Stomach (tissue), 9 donors: ENCODE results near the gene CEP152. TPM values are rescaled to one million over a fixed set of nuclear protein-coding genes. Genes with fewer than 3 reads are reported as not detected.

ENCODE experiments used
- DNase-seq, 2 donors: peaks; one replicate each; pipeline versions ENCODE4 v3.0.0 to v3.0.0-alpha.2; 2013 to 2019
- H3K27ac ChIP-seq, 5 donors: fragments of 200-600 bp in 4 of 5; sonication (generic) in 4 of 5; one replicate each; pipeline ENCODE4 v1.5.1; 2013 to 2019; ENCODE audit warnings: mild to moderate bottlenecking in 1 of 5, moderate library complexity in 1 of 5
- H3K27me3 ChIP-seq, 3 donors: fragments of 200-600 bp; sonication (generic); one replicate each; pipeline ENCODE4 v1.5.1; 2017 to 2019; ENCODE audit warnings: mixed run types in 1 of 3
- H3K36me3 ChIP-seq, 4 donors: fragments of 200-600 bp; sonication (generic); 1 replicate in 3 of 4; 2 replicates in 1 of 4; pipeline ENCODE4 v1.5.1; 2016 to 2019
- H3K4me1 ChIP-seq, 4 donors: fragments of 200-600 bp; sonication (generic); one replicate each; pipeline ENCODE4 v1.5.1; 2016 to 2019
- H3K4me3 ChIP-seq, 4 donors: fragments of 200-600 bp; sonication (generic) in 3 of 4; one replicate each; pipeline ENCODE4 v1.5.1; 2016 to 2019; ENCODE audit warnings: mild to moderate bottlenecking in 1 of 4
- H3K9me3 ChIP-seq, 4 donors: fragments of 200-600 bp; sonication (generic); one replicate each; pipeline ENCODE4 v1.5.1; 2016 to 2019
- EP300 ChIP-seq: sonication (generic); formaldehyde crosslinking; IDR thresholded peaks from one replicate; pipeline ENCODE4 v1.6.1; 2017; ENCODE audit warnings: antibody characterized with exemption
- POLR2A ChIP-seq, 4 donors: fragments of 450-650 bp; IDR thresholded peaks; one replicate each; pipeline ENCODE4 v1.6.1; 2016; ENCODE audit warnings: antibody characterized with exemption in 4 of 4, control low read depth in 2 of 4, mild to moderate bottlenecking in 1 of 4, moderate library complexity in 1 of 4
- POLR2AphosphoS5 ChIP-seq, 3 donors: sonication (generic); formaldehyde crosslinking; IDR thresholded peaks; one replicate each; pipeline ENCODE4 v1.6.1; 2016; ENCODE audit warnings: antibody characterized with exemption in 3 of 3
- WGBS, 5 donors: extraction: QIAGEN DNeasy Blood & Tissue Kit in 3 of 5; methylation state at CpG; one replicate each; pipeline versions ENCODE4 v1.1.5 to v1.1.7; 2013 to 2018; 5-methylcytosine and 5-hydroxymethylcytosine counted together
- intact Hi-C: fragments of 100-400 bp; cut with DNase I; formaldehyde crosslinking; loops from one replicate; pipeline ENCODE4 v1.15.1; 2023; ENCODE audit warnings: low total_unique reads
- polyA plus RNA-seq, 3 donors: library from polyadenylated mRNA; stranded (reverse); fragments of 200-250 nt; gene quantifications; one replicate each; pipeline ENCODE4 v1.2.3, GENCODE V29; 2013
- total RNA-seq, 5 donors: library from RNA; depleted of rRNA; stranded (reverse); fragments of >200 nt; gene quantifications; one replicate each; pipeline versions ENCODE4 v1.1.0 to v1.2.3, GENCODE V29; 2014 to 2016
- TF ChIP-seq, protein P1 (sequence below), 7 experiments: fragments of 450-650 bp in 4 of 7; fragments of 200-600 bp in 3 of 7; sonication (generic) in 3 of 7; IDR thresholded peaks; one replicate each; pipeline ENCODE4 v1.5.1; 2016 to 2019; ENCODE audit warnings: antibody characterized with exemption in 7 of 7, control low read depth in 2 of 7, mild to moderate bottlenecking in 1 of 7
- donor health status: healthy with polysubstance abuse.
- donor health status: Bipolar disorder and iron deficiency.
- donor health status: healthy.

The CEP152 gene
- total and polyA plus RNA-seq, 8 donors, result 0.61 to 36.2 (median 10.0) TPM

DNA sequence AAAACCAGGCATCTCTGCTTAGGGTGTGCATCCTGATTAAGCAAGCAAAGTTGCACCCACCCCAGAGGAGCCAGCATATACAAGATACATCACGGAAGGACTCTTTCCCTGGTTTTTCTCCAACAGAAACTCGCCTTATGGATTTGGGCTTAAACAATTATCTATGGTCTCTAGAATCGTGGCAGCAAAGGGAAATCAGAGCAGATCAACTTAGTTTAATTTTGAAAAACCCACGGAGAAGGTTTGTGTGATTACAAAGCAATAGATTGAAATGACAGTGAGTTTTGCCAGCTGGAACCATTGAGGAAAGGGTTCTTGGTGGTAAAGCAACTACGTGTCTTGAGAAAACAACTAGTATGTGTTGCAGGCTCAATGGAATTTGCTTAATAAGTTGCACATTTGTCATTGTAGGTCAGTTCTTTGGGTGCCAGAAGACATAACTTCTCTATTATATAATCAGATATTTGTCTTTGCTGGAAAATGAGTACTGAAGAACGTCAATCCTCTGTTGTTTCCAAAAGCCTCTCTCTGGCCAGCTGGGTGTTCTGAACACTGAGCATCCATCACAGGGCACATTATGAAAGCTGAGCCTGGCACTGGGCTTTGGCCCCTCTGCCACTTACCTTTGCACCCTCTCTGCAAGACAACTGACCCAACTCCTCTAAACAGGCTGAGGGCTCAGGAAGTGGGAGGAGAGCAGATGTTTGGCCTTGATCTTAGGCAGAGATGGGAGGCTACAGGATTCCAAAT is 89.6 kb downstream of the CEP152 start:
- WGBS, 5 donors, result 59 to 78% (median 74%) methylated on average over 6 of the region's 6 CpGs
- Histone ChIP-seq H3K9me3 (peaks cover 3 to 8% (median 6%) of the 10 kb centered on the region in 4 donors), H3K27me3 (no peaks in the 10 kb centered on the region), H3K4me3 (no peak overlapping the region), H3K4me1 (no peaks in the 10 kb centered on the region), H3K27ac (peak overlapping the region in 1 of 5 donors; percentile 36), H3K36me3 (no peaks in the 10 kb centered on the region)
- intact Hi-C loops, result no loop called here
- TF ChIP-seq POLR2A (IDR thresholded peaks at IDR 0.05), result no peak
- no peak for TF ChIP-seq POLR2AphosphoS5 (IDR thresholded peaks at IDR 0.05)
- TF ChIP-seq, protein P1, sequence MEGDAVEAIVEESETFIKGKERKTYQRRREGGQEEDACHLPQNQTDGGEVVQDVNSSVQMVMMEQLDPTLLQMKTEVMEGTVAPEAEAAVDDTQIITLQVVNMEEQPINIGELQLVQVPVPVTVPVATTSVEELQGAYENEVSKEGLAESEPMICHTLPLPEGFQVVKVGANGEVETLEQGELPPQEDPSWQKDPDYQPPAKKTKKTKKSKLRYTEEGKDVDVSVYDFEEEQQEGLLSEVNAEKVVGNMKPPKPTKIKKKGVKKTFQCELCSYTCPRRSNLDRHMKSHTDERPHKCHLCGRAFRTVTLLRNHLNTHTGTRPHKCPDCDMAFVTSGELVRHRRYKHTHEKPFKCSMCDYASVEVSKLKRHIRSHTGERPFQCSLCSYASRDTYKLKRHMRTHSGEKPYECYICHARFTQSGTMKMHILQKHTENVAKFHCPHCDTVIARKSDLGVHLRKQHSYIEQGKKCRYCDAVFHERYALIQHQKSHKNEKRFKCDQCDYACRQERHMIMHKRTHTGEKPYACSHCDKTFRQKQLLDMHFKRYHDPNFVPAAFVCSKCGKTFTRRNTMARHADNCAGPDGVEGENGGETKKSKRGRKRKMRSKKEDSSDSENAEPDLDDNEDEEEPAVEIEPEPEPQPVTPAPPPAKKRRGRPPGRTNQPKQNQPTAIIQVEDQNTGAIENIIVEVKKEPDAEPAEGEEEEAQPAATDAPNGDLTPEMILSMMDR (IDR thresholded peaks at IDR 0.05), result no peak
- TF ChIP-seq EP300, result no peak
- DNase-seq, result peak in 1 of 2 donors; percentile 8

DNA sequence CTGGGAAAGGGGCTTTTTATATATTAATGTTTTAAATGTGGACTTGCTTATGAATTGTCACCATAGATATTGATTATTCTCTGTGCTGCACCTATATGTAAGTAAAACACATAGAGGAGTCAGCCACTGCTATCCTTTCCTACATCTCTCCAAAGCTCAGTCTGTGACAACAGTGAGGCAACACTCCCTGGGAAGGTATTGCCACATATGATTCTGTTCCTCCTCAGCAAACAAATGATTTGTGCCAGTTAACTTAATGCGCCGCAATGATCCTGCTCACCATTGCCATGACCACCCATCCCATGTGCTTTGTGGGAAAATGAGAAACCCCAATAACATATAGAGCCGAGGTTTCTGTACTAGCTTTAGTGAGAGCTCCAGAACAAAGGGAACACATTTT is 90.2 kb downstream of the CEP152 start:
- Histone ChIP-seq H3K4me3 (no peak overlapping the region), H3K27me3 (no peaks in the 10 kb centered on the region), H3K36me3 (no peaks in the 10 kb centered on the region), H3K27ac (peak overlapping the region in 1 of 5 donors; percentile 36), H3K4me1 (no peaks in the 10 kb centered on the region), H3K9me3 (peaks cover 5 to 14% (median 11%) of the 10 kb centered on the region in 4 donors)
- TF ChIP-seq POLR2A (IDR thresholded peaks at IDR 0.05) (no peak), EP300 (no peak), POLR2AphosphoS5 (IDR thresholded peaks at IDR 0.05) (no peak)
- TF ChIP-seq, protein P1 (IDR thresholded peaks at IDR 0.05), result no peak
- 89 to 95% (median 91%) methylated on average over 3 of the region's 3 CpGs for WGBS, 5 donors
- DNase-seq, result no peak
- intact Hi-C loops, result no loop called here

DNA sequence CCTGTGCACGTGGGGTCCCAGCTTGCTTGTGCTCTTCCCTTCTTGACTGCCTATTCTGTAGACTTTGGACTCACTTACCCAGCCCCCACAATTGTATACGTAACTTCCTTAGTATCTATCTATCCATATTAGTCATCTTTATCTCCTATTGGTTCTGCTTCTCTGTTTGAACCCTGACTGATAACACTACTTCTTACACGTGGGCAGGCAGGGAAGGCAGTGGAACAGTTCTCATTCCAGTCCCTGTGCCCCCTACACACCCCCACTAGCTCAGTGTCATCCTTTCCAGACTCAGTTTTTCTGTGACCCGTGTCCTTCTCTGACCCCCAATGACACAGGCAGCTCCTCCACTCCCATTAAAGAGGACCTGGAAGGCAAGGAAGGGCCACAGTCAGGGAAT is 91.2 kb downstream of the CEP152 start:
- H3K27me3 ChIP-seq, result no peaks in the 10 kb centered on the region
- TF ChIP-seq POLR2A (IDR thresholded peaks at IDR 0.05), result no peak
- no peak for TF ChIP-seq POLR2AphosphoS5 (IDR thresholded peaks at IDR 0.05)
- no peak overlapping the region for H3K4me3 ChIP-seq
- no peak for DNase-seq
- no peaks in the 10 kb centered on the region for H3K4me1 ChIP-seq
- H3K27ac ChIP-seq, result no peak overlapping the region
- H3K9me3 ChIP-seq, result peaks cover 5 to 20% (median 16%) of the 10 kb centered on the region in 4 donors
- no peaks in the 10 kb centered on the region for H3K36me3 ChIP-seq
- WGBS, 5 donors, result 51 to 64% (median 59%) methylated on average over 4 of the region's 4 CpGs
- intact Hi-C loops, result no loop called here

DNA sequence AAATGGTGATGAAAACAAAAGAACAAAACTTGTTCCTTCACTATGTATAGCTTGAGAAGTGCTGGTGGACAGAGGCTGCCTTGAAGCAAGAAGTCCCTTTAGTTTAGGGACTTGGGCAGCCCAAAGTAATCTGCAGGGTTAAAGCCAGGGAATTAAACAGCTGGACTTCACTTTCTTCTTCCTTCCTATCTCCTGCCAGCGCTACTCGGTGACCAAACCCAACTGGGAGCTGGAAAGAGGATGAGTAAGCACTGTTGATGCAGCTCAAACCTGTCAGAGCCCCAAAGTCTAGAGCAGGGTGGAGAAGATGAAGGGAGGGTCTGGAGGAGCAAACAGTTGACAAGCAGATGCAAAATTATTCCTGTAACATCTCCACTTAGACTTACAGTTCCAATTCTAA is 92.2 kb downstream of the CEP152 start:
- Histone ChIP-seq H3K27ac (no peak overlapping the region), H3K27me3 (no peaks in the 10 kb centered on the region), H3K36me3 (no peaks in the 10 kb centered on the region), H3K9me3 (peaks cover 5 to 20% (median 16%) of the 10 kb centered on the region in 4 donors), H3K4me3 (no peak overlapping the region), H3K4me1 (no peaks in the 10 kb centered on the region)
- 53 to 75% (median 67%) methylated on average over 2 of the region's 2 CpGs for WGBS, 5 donors
- DNase-seq, result peak in 1 of 2 donors; percentile 17
- intact Hi-C loops, result no loop called here
- TF ChIP-seq EP300 (no peak), POLR2A (IDR thresholded peaks at IDR 0.05) (no peak), POLR2AphosphoS5 (IDR thresholded peaks at IDR 0.05) (no peak)
- TF ChIP-seq, protein P1 (IDR thresholded peaks at IDR 0.05), result no peak

DNA sequence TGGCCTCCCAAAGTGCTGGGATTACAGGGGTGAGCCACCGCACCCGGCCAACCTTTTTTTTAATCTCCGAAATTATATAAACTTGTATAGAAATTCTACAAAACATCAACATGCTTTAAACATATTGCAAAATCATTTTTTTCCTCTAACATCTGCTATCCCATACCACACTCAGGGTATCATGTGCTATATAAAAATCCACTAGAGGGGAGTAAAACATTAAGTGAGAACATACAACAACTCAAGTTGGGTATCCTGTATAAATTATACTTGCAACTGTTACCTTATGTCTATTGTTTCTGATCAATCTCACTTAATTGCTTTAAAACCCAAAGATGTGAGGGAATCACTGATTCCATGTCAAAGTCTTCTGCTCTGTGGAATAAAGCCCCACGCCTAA is 93.4 kb downstream of the CEP152 start:
- Histone ChIP-seq H3K9me3 (peaks cover 5 to 20% (median 16%) of the 10 kb centered on the region in 4 donors), H3K27ac (no peak overlapping the region), H3K36me3 (no peaks in the 10 kb centered on the region), H3K4me3 (no peak overlapping the region), H3K4me1 (no peaks in the 10 kb centered on the region), H3K27me3 (no peaks in the 10 kb centered on the region)
- intact Hi-C loops, result no loop called here
- no peak for DNase-seq
- TF ChIP-seq POLR2AphosphoS5 (IDR thresholded peaks at IDR 0.05) (no peak), EP300 (no peak), POLR2A (IDR thresholded peaks at IDR 0.05) (no peak)
- TF ChIP-seq, protein P1 (IDR thresholded peaks at IDR 0.05), result peak in 1 of 7 experiments; percentile 16
- WGBS, 5 donors, result 93 to 97% (median 96%) methylated on average over 4 of the region's 4 CpGs
